Measurements from ENCODE around the gene ADARB2.

ADARB2 gene

DNA sequence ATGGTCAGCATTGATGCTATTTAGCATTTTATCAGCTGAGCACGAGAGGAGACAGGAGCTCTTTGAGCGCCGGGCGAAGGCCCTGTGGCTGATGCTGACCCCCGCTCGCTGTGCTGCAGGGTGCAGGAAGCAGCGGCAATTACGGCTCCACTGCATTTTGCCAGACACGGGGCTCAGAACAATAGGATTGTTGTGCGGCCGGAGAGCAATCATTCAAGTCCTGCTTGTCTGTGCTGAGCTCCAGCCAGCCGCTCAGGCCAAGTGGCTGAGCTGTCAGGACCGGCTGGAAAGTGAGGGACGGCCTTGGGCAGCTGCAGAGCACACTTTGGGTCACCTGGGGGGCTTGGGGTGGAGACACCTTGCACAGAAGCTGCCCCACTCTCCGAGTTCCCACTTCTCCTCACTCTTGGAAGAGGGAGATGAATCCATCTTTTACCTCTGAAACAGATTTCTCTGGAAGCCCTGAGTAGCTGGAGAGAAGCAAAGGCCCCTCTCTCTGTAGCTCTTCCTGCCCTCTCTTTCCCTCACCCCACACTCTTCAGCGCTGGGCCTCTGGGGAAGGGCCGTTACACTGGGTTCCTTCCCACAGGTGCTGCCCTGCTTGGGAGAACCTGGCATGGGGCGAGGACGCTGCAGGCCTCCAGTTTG is 17.3 kb upstream of the ADARB2 start:
- no peak overlapping the region for H2AFZ ChIP-seq (ENCODE audit: low read length, unreplicated experiment)
- H3K79me2 ChIP-seq (ENCODE audit: control insufficient read depth, insufficient read depth, low read length, unreplicated experiment): no peaks in the 10 kb centered on the region
- H3K4me3 ChIP-seq (ENCODE audit: low read depth, low read length): no peak overlapping the region
- no peak overlapping the region for H3K27ac ChIP-seq (ENCODE audit: low read depth, low read length)
- no peaks in the 10 kb centered on the region for H3K36me3 ChIP-seq (ENCODE audit: insufficient read depth, low read length)
- no peaks in the 10 kb centered on the region for H3K4me1 ChIP-seq (ENCODE audit: control insufficient read depth, insufficient read depth, low read length, unreplicated experiment)
- H3K27me3 ChIP-seq (ENCODE audit: insufficient read depth, low read length): no peaks in the 10 kb centered on the region

DNA sequence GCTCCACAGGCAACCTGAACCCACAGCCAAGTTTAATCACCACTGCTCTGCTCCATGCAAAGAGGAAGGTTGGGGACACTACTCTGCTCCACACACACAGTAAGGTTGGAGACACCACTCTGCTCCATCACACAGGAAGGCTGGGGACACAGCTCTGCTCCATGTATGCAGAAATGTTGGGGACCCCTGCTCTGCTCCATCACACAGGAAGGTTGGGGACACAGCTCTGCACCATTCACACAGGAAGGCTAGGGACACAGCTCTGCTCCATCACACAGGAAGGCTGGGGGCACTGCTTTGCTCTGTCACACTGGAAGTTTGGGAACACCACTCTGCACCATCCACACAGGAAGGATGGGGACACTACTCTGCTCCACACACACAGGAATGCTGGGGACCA is 14.8 kb upstream of the ADARB2 start:
- Histone ChIP-seq H3K27me3 (ENCODE audit: insufficient read depth, low read length) (no peaks in the 10 kb centered on the region), H3K79me2 (ENCODE audit: control insufficient read depth, insufficient read depth, low read length, unreplicated experiment) (no peaks in the 10 kb centered on the region), H3K27ac (ENCODE audit: low read depth, low read length) (no peak overlapping the region), H2AFZ (ENCODE audit: low read length, unreplicated experiment) (no peak overlapping the region), H3K4me3 (ENCODE audit: low read depth, low read length) (no peak overlapping the region), H3K36me3 (ENCODE audit: insufficient read depth, low read length) (no peaks in the 10 kb centered on the region), H3K4me1 (ENCODE audit: control insufficient read depth, insufficient read depth, low read length, unreplicated experiment) (no peaks in the 10 kb centered on the region)

DNA sequence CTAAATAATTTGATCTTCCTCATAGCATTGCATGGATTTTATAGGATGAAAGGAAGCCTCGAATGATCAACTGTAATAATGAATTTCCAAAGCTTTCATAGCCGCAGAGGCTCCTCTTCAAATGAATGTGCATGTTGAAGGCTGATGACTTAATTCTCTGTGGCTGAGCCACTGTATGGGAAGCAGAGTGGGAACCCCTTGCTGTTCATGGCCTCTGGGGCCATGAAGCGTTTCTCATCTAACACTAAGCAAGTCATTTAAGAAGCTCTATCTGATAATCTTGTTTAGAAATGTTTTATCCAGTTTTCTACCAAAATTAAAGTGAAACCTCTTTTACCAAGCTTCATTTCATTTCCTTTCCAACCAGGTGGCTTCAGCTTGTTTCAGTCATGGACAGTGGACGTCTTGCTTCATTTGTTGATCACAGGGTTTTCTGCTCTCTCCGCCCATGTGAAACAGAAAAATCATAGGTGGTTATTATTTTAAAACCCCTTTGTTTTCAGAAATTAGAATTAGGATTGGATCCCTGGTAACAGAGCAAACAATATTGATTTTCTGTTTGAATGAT is 10.3 kb upstream of the ADARB2 start:
- no peaks in the 10 kb centered on the region for H3K4me1 ChIP-seq (ENCODE audit: control insufficient read depth, insufficient read depth, low read length, unreplicated experiment)
- H3K36me3 ChIP-seq (ENCODE audit: insufficient read depth, low read length): no peaks in the 10 kb centered on the region
- no peak overlapping the region for H2AFZ ChIP-seq (ENCODE audit: low read length, unreplicated experiment)
- no peak overlapping the region for H3K4me3 ChIP-seq (ENCODE audit: low read depth, low read length)
- no peak overlapping the region for H3K27ac ChIP-seq (ENCODE audit: low read depth, low read length)
- no peaks in the 10 kb centered on the region for H3K27me3 ChIP-seq (ENCODE audit: insufficient read depth, low read length)
- H3K79me2 ChIP-seq (ENCODE audit: control insufficient read depth, insufficient read depth, low read length, unreplicated experiment): no peaks in the 10 kb centered on the region

DNA sequence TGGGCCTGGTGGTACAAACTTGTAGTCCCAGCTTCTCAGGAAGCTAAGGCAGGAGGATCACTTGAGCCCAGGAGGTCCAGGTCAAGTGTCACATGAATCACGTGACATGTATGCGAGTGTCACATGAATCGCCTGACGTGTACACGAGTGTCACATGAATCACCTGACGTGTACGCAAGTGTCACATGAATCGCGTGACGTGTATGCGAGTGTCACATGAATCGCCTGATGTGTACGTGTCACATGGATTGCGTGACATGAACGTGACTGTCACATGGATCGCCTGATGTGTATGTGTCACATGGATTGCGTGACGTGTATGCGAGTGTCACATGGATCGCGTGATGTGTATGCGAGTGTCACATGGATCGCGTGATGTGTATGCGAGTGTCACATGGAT is 9.5 kb upstream of the ADARB2 start:
- H3K4me1 ChIP-seq (ENCODE audit: control insufficient read depth, insufficient read depth, low read length, unreplicated experiment): no peaks in the 10 kb centered on the region
- no peaks in the 10 kb centered on the region for H3K79me2 ChIP-seq (ENCODE audit: control insufficient read depth, insufficient read depth, low read length, unreplicated experiment)
- no peak overlapping the region for H2AFZ ChIP-seq (ENCODE audit: low read length, unreplicated experiment)
- no peaks in the 10 kb centered on the region for H3K27me3 ChIP-seq (ENCODE audit: insufficient read depth, low read length)
- H3K27ac ChIP-seq (ENCODE audit: low read depth, low read length): no peak overlapping the region
- no peaks in the 10 kb centered on the region for H3K36me3 ChIP-seq (ENCODE audit: insufficient read depth, low read length)
- H3K4me3 ChIP-seq (ENCODE audit: low read depth, low read length): no peak overlapping the region

DNA sequence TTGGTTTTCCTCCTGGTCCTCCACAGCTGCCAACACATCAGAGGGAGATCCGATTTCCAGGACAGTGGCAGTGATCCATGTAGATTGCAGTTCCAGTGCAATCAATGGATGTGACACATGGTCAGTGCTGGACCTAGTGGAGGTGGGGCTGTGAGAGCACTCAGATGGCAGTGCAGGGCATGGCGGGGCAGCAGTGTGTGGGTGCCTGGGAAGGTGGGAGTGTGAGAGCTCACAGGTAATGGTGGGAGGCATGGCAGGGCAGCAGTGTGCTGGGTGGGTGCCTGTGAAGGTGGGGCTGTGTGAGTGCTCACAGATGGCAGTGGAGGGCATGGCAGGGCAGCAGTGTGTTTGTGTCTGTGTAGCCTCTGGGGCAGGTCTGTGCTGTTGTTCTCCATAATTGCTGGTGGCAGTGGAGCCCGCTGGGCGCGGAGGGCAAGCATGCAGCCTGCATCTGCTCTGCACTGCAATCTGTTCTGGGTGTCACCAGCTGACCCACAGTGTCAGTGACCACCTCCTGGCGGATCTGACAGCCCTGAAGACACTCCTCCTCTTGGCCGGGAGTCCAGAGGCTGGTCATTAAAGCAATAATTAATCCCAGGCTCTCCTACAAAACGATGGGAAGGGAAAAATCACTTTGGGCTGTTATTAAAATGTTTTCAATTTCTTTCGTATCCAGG is 8.6 kb upstream of the ADARB2 start:
- Histone ChIP-seq H2AFZ (ENCODE audit: low read length, unreplicated experiment) (no peak overlapping the region), H3K4me3 (ENCODE audit: low read depth, low read length) (no peak overlapping the region), H3K79me2 (ENCODE audit: control insufficient read depth, insufficient read depth, low read length, unreplicated experiment) (no peaks in the 10 kb centered on the region), H3K27me3 (ENCODE audit: insufficient read depth, low read length) (no peaks in the 10 kb centered on the region), H3K27ac (ENCODE audit: low read depth, low read length) (no peak overlapping the region), H3K4me1 (ENCODE audit: control insufficient read depth, insufficient read depth, low read length, unreplicated experiment) (no peaks in the 10 kb centered on the region), H3K36me3 (ENCODE audit: insufficient read depth, low read length) (no peaks in the 10 kb centered on the region)

DNA sequence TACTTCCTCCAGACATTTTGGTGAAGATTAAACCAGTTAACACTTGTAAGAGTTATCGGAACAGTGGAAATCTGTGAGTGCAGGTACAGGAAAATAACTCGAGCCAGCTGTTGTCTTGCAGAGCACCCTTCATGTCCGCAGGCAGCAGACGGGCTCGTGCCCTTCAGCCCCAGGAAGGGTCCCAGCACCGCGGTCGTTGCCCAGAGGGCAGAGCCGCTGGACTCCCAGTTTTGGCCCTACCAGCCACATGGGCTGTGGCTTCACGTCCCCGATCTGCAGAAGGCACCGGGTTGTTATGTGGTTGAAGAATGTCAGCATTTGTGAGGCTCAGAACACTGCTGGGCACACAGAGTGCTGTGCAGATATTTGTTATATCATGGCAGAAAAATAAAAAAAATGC is 7.2 kb upstream of the ADARB2 start:
- Histone ChIP-seq H3K4me1 (ENCODE audit: control insufficient read depth, insufficient read depth, low read length, unreplicated experiment) (no peaks in the 10 kb centered on the region), H3K79me2 (ENCODE audit: control insufficient read depth, insufficient read depth, low read length, unreplicated experiment) (no peaks in the 10 kb centered on the region), H3K27ac (ENCODE audit: low read depth, low read length) (no peak overlapping the region), H3K36me3 (ENCODE audit: insufficient read depth, low read length) (no peaks in the 10 kb centered on the region), H3K27me3 (ENCODE audit: insufficient read depth, low read length) (no peaks in the 10 kb centered on the region), H2AFZ (ENCODE audit: low read length, unreplicated experiment) (no peak overlapping the region), H3K4me3 (ENCODE audit: low read depth, low read length) (no peak overlapping the region)

DNA sequence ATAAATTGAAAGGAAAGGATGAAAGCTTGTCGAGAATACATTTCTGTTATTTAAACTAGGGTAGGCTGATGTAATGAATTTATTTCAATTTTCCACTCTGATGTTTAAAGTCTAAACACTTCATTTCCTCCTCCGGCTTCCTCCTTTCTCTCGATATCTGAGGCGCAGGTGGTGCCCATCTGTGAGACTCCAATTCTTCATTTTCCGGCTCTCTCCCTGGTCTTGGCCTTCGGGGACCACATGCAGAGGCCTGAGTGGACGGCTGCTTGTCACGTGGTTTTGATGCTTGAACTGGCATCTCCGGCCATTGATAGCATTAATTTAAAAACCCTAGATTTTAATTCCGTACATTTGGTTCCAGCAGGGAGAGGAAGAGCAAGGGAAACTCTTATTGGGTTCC is 5.8 kb upstream of the ADARB2 start:
- Histone ChIP-seq H3K79me2 (ENCODE audit: control insufficient read depth, insufficient read depth, low read length, unreplicated experiment) (no peaks in the 10 kb centered on the region), H3K4me1 (ENCODE audit: control insufficient read depth, insufficient read depth, low read length, unreplicated experiment) (no peaks in the 10 kb centered on the region), H3K36me3 (ENCODE audit: insufficient read depth, low read length) (no peaks in the 10 kb centered on the region)

DNA sequence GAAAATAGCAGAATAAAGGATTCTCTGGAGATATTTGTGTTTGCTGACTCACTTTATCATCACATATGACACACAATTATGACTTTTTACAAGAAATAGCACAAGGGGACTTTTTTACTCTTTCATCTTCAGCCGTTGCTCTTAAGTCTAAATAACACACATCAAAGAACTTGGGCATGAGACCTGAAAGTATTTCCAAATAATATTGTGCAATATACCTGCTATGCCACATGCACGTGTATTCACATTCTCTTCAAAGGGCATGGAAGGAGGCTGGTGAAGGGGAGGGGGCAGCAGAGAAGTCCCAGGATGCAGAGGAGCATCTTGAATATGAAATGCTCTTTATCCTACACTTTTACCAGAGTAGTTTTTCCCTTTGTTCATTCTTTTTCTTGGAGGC is 4.1 kb upstream of the ADARB2 start:
- Histone ChIP-seq H3K36me3 (ENCODE audit: insufficient read depth, low read length) (no peaks in the 10 kb centered on the region), H2AFZ (ENCODE audit: low read length, unreplicated experiment) (no peak overlapping the region), H3K79me2 (ENCODE audit: control insufficient read depth, insufficient read depth, low read length, unreplicated experiment) (no peaks in the 10 kb centered on the region), H3K27ac (ENCODE audit: low read depth, low read length) (no peak overlapping the region), H3K4me1 (ENCODE audit: control insufficient read depth, insufficient read depth, low read length, unreplicated experiment) (no peaks in the 10 kb centered on the region), H3K4me3 (ENCODE audit: low read depth, low read length) (no peak overlapping the region), H3K27me3 (ENCODE audit: insufficient read depth, low read length) (peaks cover 23% of the 10 kb centered on the region)

More for the DNA sequence above, 5.8 kb upstream of the ADARB2 start:
- no peak overlapping the region for H3K27ac ChIP-seq (ENCODE audit: low read depth, low read length)
- peaks cover 8% of the 10 kb centered on the region for H3K27me3 ChIP-seq (ENCODE audit: insufficient read depth, low read length)
- no peak overlapping the region for H2AFZ ChIP-seq (ENCODE audit: low read length, unreplicated experiment)
- no peak overlapping the region for H3K4me3 ChIP-seq (ENCODE audit: low read depth, low read length)

DNA sequence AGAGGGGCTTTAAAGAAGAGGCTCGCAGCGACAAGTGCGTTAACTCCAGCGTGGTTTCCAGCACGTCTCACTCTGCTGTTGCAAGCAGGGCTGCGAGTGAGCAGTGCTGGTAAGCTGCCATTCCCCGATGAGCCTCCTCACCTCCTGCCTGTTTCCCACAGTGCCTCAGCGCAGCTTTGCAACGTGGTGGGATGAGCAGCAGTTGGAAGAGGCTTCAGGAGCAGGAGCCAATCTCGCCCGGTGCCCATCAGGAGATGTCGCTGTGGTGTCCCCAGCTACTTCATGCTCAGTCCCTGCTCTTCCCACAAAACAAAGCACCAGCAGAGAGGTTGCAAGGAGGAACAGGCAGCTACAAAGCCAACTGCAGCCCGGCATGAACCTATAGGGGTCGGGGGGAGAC is 2.4 kb upstream of the ADARB2 start:
- H3K27me3 ChIP-seq (ENCODE audit: insufficient read depth, low read length): peaks cover 34% of the 10 kb centered on the region
- H3K4me1 ChIP-seq (ENCODE audit: control insufficient read depth, insufficient read depth, low read length, unreplicated experiment): no peaks in the 10 kb centered on the region
- no peaks in the 10 kb centered on the region for H3K36me3 ChIP-seq (ENCODE audit: insufficient read depth, low read length)
- H3K79me2 ChIP-seq (ENCODE audit: control insufficient read depth, insufficient read depth, low read length, unreplicated experiment): no peaks in the 10 kb centered on the region
- no peak overlapping the region for H2AFZ ChIP-seq (ENCODE audit: low read length, unreplicated experiment)
- no peak overlapping the region for H3K27ac ChIP-seq (ENCODE audit: low read depth, low read length)
- H3K4me3 ChIP-seq (ENCODE audit: low read depth, low read length): no peak overlapping the region

DNA sequence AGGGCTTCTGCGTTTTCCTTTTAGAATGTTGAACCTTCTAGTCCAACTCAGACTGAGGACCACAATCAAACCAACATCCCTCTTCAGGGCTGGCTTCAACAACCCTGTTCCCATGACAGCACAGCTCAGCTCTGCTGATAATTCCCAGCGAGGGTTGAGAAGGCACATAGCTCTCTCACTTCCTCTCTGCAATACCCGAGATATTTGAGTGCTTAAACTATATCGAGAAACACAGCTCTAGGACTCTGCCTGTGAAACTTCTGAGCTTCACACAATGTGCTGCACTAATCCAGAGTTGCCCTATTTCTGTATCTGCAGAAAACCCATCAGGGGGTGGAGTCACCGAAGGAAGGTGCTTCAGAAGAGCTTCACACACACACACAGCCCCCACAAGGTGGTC is 1.6 kb upstream of the ADARB2 start:
- Histone ChIP-seq H3K36me3 (ENCODE audit: insufficient read depth, low read length) (no peaks in the 10 kb centered on the region), H2AFZ (ENCODE audit: low read length, unreplicated experiment) (no peak overlapping the region), H3K27ac (ENCODE audit: low read depth, low read length) (no peak overlapping the region), H3K4me3 (ENCODE audit: low read depth, low read length) (no peak overlapping the region), H3K4me1 (ENCODE audit: control insufficient read depth, insufficient read depth, low read length, unreplicated experiment) (no peaks in the 10 kb centered on the region), H3K79me2 (ENCODE audit: control insufficient read depth, insufficient read depth, low read length, unreplicated experiment) (no peaks in the 10 kb centered on the region), H3K27me3 (ENCODE audit: insufficient read depth, low read length) (peaks cover 34% of the 10 kb centered on the region)

DNA sequence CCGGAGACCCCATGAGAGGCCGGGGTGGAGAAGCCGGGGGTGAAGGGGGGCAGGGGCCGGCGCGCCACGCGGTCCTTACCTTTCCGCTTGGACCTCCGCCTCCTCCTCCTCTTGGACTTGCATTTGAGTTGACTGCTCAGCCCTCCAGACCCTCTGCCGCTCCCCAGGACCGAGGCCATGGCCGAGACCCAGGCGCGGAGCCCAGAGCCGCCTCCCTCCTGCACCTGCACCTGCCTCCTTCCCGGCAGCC is 428 bp downstream of the ADARB2 start:
- Histone ChIP-seq H3K79me2 (ENCODE audit: control insufficient read depth, insufficient read depth, low read length, unreplicated experiment) (no peaks in the 10 kb centered on the region), H3K4me1 (ENCODE audit: control insufficient read depth, insufficient read depth, low read length, unreplicated experiment) (no peaks in the 10 kb centered on the region), H2AFZ (ENCODE audit: low read length, unreplicated experiment) (no peak overlapping the region), H3K27me3 (ENCODE audit: insufficient read depth, low read length) (peaks cover 34% of the 10 kb centered on the region), H3K4me3 (ENCODE audit: low read depth, low read length) (no peak overlapping the region), H3K36me3 (ENCODE audit: insufficient read depth, low read length) (no peaks in the 10 kb centered on the region), H3K27ac (ENCODE audit: low read depth, low read length) (no peak overlapping the region)
